ENCODE data around the gene CASP3.
A peak's percentile ranks its signal among the peaks of the same experiment; 100 is the strongest.

CASP3 gene

DNA sequence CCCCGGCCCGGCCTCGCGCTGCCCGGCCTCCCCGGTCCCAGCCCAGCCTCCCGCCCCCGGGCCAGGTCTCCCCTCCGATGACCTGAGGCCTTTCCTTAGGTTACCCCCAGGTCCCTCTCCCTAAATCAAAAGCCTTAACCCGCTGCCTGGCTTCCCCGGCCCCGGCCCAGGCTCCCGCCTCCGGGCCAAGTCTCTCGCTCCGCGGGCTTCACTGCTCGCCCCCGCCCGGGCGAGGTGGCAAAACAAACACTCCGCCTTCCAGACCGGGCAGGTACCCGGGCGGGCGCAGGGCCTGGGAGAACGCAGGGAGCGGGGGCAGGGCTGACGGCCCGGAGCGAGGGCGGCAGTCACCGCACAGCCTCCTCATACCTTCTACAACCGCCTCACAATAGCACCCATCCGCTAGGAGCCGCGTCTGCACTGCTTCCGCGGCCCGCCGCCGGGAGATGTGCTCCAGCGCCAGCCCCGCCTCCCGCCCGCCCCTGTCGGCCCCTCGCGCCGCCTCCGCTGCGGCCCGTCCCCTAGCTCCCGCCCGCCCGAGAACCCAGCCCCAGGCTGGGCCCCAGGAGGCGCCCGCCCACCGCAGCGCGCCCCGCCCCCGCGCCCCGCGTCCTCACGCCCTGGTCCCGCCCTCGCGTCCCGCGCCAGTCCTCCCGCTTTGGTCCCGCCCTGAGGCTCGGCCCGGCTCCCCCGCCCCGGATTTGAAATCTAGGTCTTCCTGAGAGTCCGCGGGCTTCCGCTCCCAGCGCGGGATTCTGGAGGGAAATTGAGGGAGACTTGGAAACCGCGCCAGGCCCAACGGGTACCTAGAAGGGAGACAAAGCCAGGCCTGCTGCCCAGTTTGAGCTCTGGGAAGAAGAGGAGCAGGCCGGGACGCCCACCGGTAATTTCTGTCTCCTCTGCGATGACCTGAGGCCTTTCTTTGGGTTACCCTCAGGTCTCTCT lies at the start of gene CASP3, which contains the start of gene PRIMPOL:
Gene CASP3 (minus strand): TSS at position 422 of the 945 bp plus-strand sequence. CDS start 10,994 bp downstream, outside the sequence.
Gene PRIMPOL (plus strand): TSS at position 713 of the 945 bp plus-strand sequence. CDS start 7,403 bp downstream, outside the sequence.
- H3K9me3 Mint-ChIP-seq: no peaks in the 10 kb centered on the region

DNA sequence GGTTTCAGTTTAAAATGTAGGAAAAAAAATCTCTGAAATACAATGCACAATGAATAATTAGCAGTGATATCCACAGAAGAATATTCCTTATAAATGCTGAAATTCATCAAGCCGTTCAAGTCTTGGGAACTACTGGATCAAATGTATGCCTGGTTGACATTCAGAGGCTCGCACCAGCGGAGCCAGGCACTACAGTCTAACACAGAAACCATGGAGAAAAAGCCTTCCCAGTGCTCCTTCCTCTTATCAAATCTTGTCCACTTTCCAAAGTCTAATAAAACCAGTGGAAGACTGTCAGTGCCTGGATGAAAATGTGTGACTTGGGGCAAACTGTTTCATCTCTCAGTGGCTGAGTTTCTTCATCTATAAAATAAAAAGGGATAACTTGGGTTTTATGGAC lies 48.7 kb upstream of the CASP3 start:
- H3K36me3 Mint-ChIP-seq: peaks cover 71% of the 10 kb centered on the region
- no peak overlapping the region for H3K27ac Mint-ChIP-seq
- no peaks in the 10 kb centered on the region for H3K9me3 Mint-ChIP-seq

More for the DNA sequence above, at the start of gene CASP3, which contains the start of gene PRIMPOL:
- H3K4me3 Mint-ChIP-seq: peak within 1 kb of the TSS; percentile 98
- H3K4me1 Mint-ChIP-seq: peaks cover 58% of the 10 kb centered on the region
- peaks cover 56% of the 10 kb centered on the region for H3K36me3 Mint-ChIP-seq
- peak within 1 kb of the TSS; percentile 98 for H3K27ac Mint-ChIP-seq
- DNase-seq (ENCODE audit: low spot score in 2 of 2) (peak; percentile 94 to 97), ATAC-seq (peak; percentile 89)

DNA sequence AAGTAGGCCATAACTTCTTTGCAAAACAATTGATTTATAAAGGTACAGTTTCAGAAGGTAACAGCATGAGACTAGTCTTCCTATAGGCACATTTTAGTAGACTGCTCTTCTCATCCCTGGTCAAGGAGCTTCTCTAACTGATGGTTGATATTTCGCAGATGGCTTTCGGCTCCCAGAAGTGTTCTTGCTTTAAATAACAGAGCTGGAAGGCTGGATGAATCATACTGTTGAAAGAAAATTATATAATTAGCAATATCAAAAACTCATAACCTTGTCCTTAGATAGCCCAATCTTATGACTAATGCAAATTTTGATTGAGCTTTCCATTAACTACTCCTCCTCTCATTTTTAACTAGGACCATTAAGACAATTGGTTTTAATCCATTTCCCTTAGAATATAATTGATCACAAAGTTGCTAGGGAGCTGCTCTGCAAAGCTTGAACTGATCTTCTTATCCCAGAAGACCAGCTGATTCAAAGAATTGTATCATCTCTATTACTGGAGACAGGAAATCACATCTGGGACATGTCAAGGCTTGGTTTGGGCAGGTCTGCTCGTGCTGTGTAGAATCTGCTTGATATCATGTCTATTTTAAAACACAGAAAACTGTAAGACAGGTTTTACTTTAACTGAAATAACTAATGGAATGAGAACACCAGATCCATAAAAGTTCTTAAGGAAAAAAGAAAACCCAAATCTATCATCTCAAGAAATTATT lies 46.1 kb upstream of the CASP3 start:
- no peak overlapping the region for H3K4me3 Mint-ChIP-seq
- H3K36me3 Mint-ChIP-seq: peaks cover 71% of the 10 kb centered on the region
- no peaks in the 10 kb centered on the region for H3K4me1 Mint-ChIP-seq
- H3K27ac Mint-ChIP-seq: no peak overlapping the region
- ATAC-seq: no peak
- no peak for DNase-seq (ENCODE audit: low spot score in 2 of 2)
- no peaks in the 10 kb centered on the region for H3K9me3 Mint-ChIP-seq

More for the DNA sequence above, 48.7 kb upstream of the CASP3 start:
- DNase-seq (ENCODE audit: low spot score in 2 of 2) (no peak), ATAC-seq (no peak)
- no peak overlapping the region for H3K4me3 Mint-ChIP-seq
- no peaks in the 10 kb centered on the region for H3K4me1 Mint-ChIP-seq

- Mint-ChIP-seq H3K27ac (no peak overlapping the region), H3K9me3 (no peaks in the 10 kb centered on the region), H3K4me1 (no peaks in the 10 kb centered on the region), H3K36me3 (peaks cover 71% of the 10 kb centered on the region), H3K4me3 (no peak overlapping the region)
- ATAC-seq (no peak), DNase-seq (ENCODE audit: low spot score in 2 of 2) (no peak)
Observed at GRCh38 chr4:184694412-184694956, 45.2 kb upstream of the CASP3 start.

DNA sequence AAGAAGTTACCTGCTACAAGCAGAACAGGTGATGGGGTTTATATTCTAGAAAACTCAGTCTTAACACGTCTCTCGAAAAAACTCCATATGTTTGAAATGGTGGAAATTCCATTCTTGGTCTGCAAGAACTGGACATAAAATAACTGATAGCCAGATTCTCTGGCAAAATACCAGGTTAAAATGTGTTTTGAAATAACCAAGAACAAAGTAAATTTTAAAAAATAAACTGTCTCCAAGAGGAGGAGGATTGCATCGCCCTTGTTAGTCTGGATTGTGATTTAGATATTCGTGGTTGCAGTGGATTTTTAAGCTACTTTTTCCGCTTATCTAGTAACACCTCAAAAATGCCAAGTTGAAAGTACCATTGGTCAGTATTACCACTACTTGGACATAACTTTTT lies 43.8 kb upstream of the CASP3 start:
- Mint-ChIP-seq H3K9me3 (no peaks in the 10 kb centered on the region), H3K4me3 (no peak overlapping the region), H3K27ac (no peak overlapping the region), H3K4me1 (no peaks in the 10 kb centered on the region), H3K36me3 (peaks cover 66% of the 10 kb centered on the region)
- DNase-seq (ENCODE audit: low spot score in 2 of 2): no peak
- ATAC-seq: no peak

GRCh38 chr4:184689681-184690080 lies 40.4 kb upstream of the CASP3 start:
- no peak for DNase-seq (ENCODE audit: low spot score in 2 of 2)
- H3K27ac Mint-ChIP-seq: no peak overlapping the region

DNA sequence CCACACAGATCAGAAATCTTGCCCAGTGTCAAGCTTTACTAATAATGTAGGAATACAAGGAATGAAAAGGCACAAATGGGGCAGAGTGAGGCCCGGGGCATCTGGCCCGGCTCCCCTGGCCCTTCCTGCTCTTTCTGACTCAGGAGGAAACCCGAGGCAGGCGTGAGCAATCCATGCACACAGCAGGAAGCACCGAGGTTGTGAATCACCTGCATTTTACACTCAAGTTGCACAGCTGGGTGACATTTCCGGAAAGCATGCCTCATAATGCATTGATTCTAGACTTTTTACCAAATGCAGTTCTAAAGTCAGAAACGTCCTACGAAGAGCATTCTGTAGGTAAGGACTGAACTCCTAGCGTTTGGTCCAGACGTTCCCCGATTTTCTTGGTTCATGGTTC lies 39.2 kb upstream of the CASP3 start:
- peak; percentile 73 for ATAC-seq
- H3K27ac Mint-ChIP-seq: no peak overlapping the region

More at GRCh38 chr4:184689681-184690080, 40.4 kb upstream of the CASP3 start:
- no peak overlapping the region for H3K4me3 Mint-ChIP-seq
- H3K9me3 Mint-ChIP-seq: no peaks in the 10 kb centered on the region
- peaks cover 40% of the 10 kb centered on the region for H3K36me3 Mint-ChIP-seq
- peaks cover 2% of the 10 kb centered on the region for H3K4me1 Mint-ChIP-seq
- no peak for ATAC-seq

GRCh38 chr4:184688005-184688404 lies 38.8 kb upstream of the CASP3 start:
- DNase-seq (ENCODE audit: low spot score in 2 of 2) (no peak), ATAC-seq (no peak)
- no peak overlapping the region for H3K4me3 Mint-ChIP-seq
- H3K27ac Mint-ChIP-seq: no peak overlapping the region
- peaks cover 8% of the 10 kb centered on the region for H3K4me1 Mint-ChIP-seq
- H3K36me3 Mint-ChIP-seq: peaks cover 32% of the 10 kb centered on the region
- H3K9me3 Mint-ChIP-seq: no peaks in the 10 kb centered on the region

More for the DNA sequence above, 39.2 kb upstream of the CASP3 start:
- H3K4me1 Mint-ChIP-seq: peaks cover 8% of the 10 kb centered on the region
- no peak overlapping the region for H3K4me3 Mint-ChIP-seq
- peaks cover 33% of the 10 kb centered on the region for H3K36me3 Mint-ChIP-seq
- H3K9me3 Mint-ChIP-seq: no peaks in the 10 kb centered on the region
- DNase-seq (ENCODE audit: low spot score in 2 of 2): no peak

DNA sequence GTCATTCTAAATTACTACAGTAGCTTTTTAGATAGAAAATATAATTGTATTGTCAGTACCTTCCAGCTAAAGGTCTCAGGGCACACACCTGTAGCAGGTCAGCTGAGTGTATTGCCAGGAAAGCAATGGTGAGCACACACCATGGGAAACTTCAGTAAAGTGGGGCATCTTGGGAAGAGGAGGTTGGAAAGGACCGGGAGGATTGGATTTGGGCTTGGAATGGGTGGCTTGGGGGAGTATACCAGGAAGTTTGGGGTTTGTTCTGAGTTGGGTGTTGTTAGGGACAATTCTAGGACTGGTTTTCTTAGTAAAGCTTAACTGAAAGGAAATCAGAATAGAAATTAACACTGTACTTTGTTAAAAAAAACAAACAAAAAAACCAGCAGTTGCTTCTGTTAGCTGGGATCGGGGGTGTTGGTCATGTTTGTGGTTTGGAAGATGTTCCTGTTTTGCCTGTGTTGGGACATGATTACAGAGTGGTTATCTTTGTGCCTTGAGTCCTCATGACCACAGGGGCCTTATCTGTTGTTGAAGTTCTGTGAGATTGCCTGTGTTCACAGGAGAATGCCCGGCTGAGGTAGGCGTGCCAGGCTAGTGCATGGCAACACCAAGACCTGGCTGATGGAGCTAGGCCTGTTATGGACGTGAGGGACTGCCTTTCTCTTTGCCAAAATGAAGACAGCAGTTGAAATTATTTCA lies 35.4 kb upstream of the CASP3 start:
- Mint-ChIP-seq H3K4me1 (peaks cover 8% of the 10 kb centered on the region), H3K9me3 (no peaks in the 10 kb centered on the region)
- ATAC-seq: no peak

GRCh38 chr4:184681916-184682315 lies 32.7 kb upstream of the CASP3 start:
- Mint-ChIP-seq H3K4me1 (peaks cover 8% of the 10 kb centered on the region), H3K4me3 (no peak overlapping the region), H3K9me3 (no peaks in the 10 kb centered on the region), H3K27ac (no peak overlapping the region), H3K36me3 (peaks cover 18% of the 10 kb centered on the region)
- no peak for DNase-seq (ENCODE audit: low spot score in 2 of 2)
- no peak for ATAC-seq

More for the DNA sequence above, 35.4 kb upstream of the CASP3 start:
- DNase-seq (ENCODE audit: low spot score in 2 of 2): no peak
- Mint-ChIP-seq H3K27ac (no peak overlapping the region), H3K36me3 (peaks cover 18% of the 10 kb centered on the region), H3K4me3 (no peak overlapping the region)

DNA sequence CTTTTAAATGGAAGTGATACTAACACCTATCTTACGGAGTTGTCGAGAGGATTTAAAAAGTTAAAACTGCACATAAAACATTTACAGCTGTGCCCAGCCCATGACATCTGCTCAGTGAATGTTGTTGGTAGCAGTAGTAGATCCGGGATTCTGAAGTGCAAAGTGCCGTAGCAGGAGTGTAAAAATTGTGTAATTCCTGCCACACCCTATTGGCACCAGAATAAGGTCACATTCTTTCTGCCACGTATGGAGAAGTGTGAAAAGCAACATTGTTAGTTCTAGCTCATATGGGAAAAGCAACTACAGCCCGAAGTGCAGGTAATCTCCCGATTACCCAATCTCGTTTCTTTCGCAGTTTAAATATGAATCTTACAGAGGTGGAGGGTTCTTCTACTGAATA lies 31.5 kb upstream of the CASP3 start:
- Mint-ChIP-seq H3K36me3 (peaks cover 19% of the 10 kb centered on the region), H3K4me3 (no peak overlapping the region), H3K27ac (no peak overlapping the region), H3K4me1 (peaks cover 8% of the 10 kb centered on the region), H3K9me3 (no peaks in the 10 kb centered on the region)
- ATAC-seq: no peak
- no peak for DNase-seq (ENCODE audit: low spot score in 2 of 2)

- DNase-seq (ENCODE audit: low spot score in 2 of 2) (no peak), ATAC-seq (no peak)
- H3K4me1 Mint-ChIP-seq: no peaks in the 10 kb centered on the region
- no peak overlapping the region for H3K27ac Mint-ChIP-seq
- H3K36me3 Mint-ChIP-seq: peaks cover 35% of the 10 kb centered on the region
- H3K4me3 Mint-ChIP-seq: no peak overlapping the region
- no peaks in the 10 kb centered on the region for H3K9me3 Mint-ChIP-seq
Observed at GRCh38 chr4:184675821-184676492, 26.7 kb upstream of the CASP3 start.

GRCh38 chr4:184675018-184675417 lies 25.8 kb upstream of the CASP3 start:
- Mint-ChIP-seq H3K27ac (no peak overlapping the region), H3K9me3 (no peaks in the 10 kb centered on the region), H3K36me3 (peaks cover 35% of the 10 kb centered on the region), H3K4me1 (peaks cover under 1% of the 10 kb centered on the region), H3K4me3 (no peak overlapping the region)
- ATAC-seq (no peak), DNase-seq (ENCODE audit: low spot score in 2 of 2) (no peak)

DNA sequence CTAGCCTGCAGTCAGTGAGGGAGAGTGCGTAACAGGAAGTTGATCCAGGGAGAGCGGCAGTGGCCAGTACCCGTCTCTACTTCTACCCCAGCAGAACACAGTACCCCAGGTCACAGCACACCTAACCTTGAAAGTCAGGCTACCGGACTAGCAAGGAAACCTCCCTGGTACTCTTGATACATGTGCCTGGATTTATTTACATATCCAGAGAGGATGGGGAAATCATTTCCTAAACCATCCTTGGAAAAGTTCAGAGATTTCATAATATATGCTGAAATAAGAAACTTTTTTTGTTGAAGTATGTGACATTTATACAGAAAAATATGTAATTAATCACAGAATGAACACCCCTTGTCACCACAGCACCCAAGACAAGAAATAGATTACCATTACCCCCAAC lies 24.8 kb upstream of the CASP3 start:
- Mint-ChIP-seq H3K4me1 (peaks cover 11% of the 10 kb centered on the region), H3K4me3 (no peak overlapping the region), H3K36me3 (peaks cover 38% of the 10 kb centered on the region), H3K9me3 (no peaks in the 10 kb centered on the region), H3K27ac (no peak overlapping the region)
- ATAC-seq: no peak
- DNase-seq (ENCODE audit: low spot score in 2 of 2): no peak

All from stimulated activated effector memory CD8-positive, alpha-beta T cell treated with anti-CD3 and anti-CD28 coated beads, Interleukin-12 subunit alpha, Interleukin-12 subunit beta, amount 100 ng/mL, for 72 hours (primary cell).